Measurements from ENCODE around the gene CELF1.

Gene CELF1

DNA sequence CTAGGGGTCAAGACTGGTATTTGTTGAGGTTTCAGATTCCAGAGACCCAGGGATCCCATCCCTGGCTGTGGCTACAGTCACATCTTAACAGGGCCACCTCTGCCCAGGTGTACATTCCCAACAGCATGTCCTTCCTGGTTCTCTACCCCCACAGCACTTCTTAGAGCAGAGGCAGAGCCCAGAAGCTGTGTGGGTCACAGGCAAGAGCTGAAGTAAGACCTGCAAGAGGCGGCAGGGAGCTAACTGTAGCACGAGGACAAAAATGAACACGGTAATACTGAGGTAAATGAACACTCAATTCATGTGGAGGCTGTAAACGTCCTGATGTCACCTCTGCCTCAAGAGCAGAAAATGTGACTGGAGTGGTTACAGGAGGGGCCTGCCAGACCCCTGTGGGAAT is 82.3 kb downstream of the CELF1 start:
- H3K23ac ChIP-seq (ENCODE audit: low read length in 2 of 2): no peak overlapping the region
- peaks cover 22% of the 10 kb centered on the region for H3K4me1 ChIP-seq (ENCODE audit: control insufficient read depth, insufficient read depth, low read depth, low read length)
- H2BK5ac ChIP-seq (ENCODE audit: low read depth, low read length, poor library complexity, severe bottlenecking): no peak overlapping the region
- H3K14ac ChIP-seq (ENCODE audit: low read length in 2 of 2): no peak overlapping the region
- no peak overlapping the region for H3K4me3 ChIP-seq (ENCODE audit: insufficient read depth in 1 of 2, low read depth in 1 of 2, low read length in 2 of 2)
- no peak overlapping the region for H2BK15ac ChIP-seq (ENCODE audit: low read depth, poor library complexity, severe bottlenecking)
- no peak overlapping the region for H4K91ac ChIP-seq (ENCODE audit: low read length)
- no peak overlapping the region for H2AK5ac ChIP-seq (ENCODE audit: low read length, severe bottlenecking)
- no peak overlapping the region for H3K4me2 ChIP-seq (ENCODE audit: low read length, poor library complexity, severe bottlenecking)
- H3K36me3 ChIP-seq (ENCODE audit: control insufficient read depth in 1 of 2, insufficient read depth in 2 of 2, low read depth in 1 of 2, low read length in 2 of 2): peaks cover 46 to 84% of the 10 kb centered on the region in 2 experiments
- H3K27ac ChIP-seq (ENCODE audit: low read length, poor library complexity, severe bottlenecking): no peak overlapping the region
- H2BK12ac ChIP-seq (ENCODE audit: low read length in 2 of 2): no peak overlapping the region
- H3K79me1 ChIP-seq (replicated peaks; ENCODE audit: low read length, poor library complexity, severe bottlenecking): peaks cover 18% of the 10 kb centered on the region
- DNase-seq: no peak
- H2AFZ ChIP-seq (ENCODE audit: low read depth, low read length): no peak overlapping the region
- no peak overlapping the region for H3K4ac ChIP-seq (ENCODE audit: low read depth in 1 of 2, low read length in 2 of 2)
- no peak overlapping the region for H4K8ac ChIP-seq (ENCODE audit: low read length)
- H3K27me3 ChIP-seq (ENCODE audit: control insufficient read depth in 1 of 2, insufficient read depth in 1 of 2, low read length in 2 of 2): no peaks in the 10 kb centered on the region
- no peak overlapping the region for H3K18ac ChIP-seq (ENCODE audit: low read depth in 1 of 2, low read length in 2 of 2)
- H2BK120ac ChIP-seq (ENCODE audit: low read depth, low read length): no peak overlapping the region
- H3K9me3 ChIP-seq (ENCODE audit: control insufficient read depth, low read length): no peaks in the 10 kb centered on the region
- H3K9ac ChIP-seq (ENCODE audit: low read length): no peak overlapping the region
- 94% methylated on average over 4 of the region's 4 CpGs for WGBS

DNA sequence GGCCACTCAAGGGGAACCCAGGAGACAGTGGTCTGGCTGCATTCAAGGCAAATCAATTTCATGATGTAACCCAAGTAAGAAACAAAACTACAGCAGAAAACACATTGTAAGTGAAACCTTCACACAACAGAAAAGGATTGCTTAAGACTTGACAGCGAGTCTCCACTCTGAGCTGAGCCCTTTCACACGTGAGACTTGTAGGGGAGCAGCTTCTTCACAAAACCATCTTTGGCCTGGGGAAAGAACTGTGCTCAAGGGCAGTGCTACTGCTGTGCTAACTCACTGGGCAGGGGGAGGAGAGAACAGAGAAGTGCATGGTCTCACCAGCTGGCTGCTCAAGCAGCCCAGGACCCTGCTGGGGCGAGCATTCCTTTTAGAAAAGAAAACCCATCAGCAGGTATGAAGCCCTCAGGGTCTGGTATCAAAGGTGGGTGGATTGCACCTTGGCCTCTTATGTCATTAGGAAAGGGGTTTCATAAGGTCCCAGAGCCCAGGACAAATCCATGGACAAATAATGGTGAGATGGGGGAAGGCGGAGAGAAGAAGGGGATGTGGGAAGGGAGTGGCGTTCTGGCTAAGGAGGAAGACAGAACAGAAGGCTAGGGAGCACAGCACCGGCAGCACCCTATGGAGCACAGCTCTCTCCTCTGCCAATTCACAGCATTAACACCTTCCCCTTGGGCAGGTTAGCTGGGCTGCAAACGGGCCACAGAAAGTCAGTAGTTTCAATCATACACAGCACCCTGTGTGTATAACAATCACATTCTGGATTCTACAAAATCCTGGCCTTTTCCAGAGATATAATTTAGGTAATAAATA is 83.4 kb downstream of the CELF1 start:
- Histone ChIP-seq H4K8ac (ENCODE audit: low read length) (no peak overlapping the region), H3K4me2 (ENCODE audit: low read length, poor library complexity, severe bottlenecking) (no peak overlapping the region), H3K79me1 (replicated peaks; ENCODE audit: low read length, poor library complexity, severe bottlenecking) (peaks cover 12% of the 10 kb centered on the region), H3K23ac (ENCODE audit: low read length in 2 of 2) (no peak overlapping the region), H2BK12ac (ENCODE audit: low read length in 2 of 2) (no peak overlapping the region), H2BK5ac (ENCODE audit: low read depth, low read length, poor library complexity, severe bottlenecking) (no peak overlapping the region), H3K27ac (ENCODE audit: low read length, poor library complexity, severe bottlenecking) (peak overlapping the region; percentile 18), H3K9me3 (ENCODE audit: control insufficient read depth, low read length) (no peaks in the 10 kb centered on the region), H3K4me1 (ENCODE audit: control insufficient read depth, insufficient read depth, low read depth, low read length) (peaks cover 26% of the 10 kb centered on the region), H4K91ac (ENCODE audit: low read length) (no peak overlapping the region), H3K4me3 (ENCODE audit: insufficient read depth in 1 of 2, low read depth in 1 of 2, low read length in 2 of 2) (no peak overlapping the region), H3K4ac (ENCODE audit: low read depth in 1 of 2, low read length in 2 of 2) (no peak overlapping the region), H3K36me3 (ENCODE audit: control insufficient read depth in 1 of 2, insufficient read depth in 2 of 2, low read depth in 1 of 2, low read length in 2 of 2) (peaks cover 41 to 73% of the 10 kb centered on the region in 2 experiments), H2AK5ac (ENCODE audit: low read length, severe bottlenecking) (no peak overlapping the region), H2BK15ac (ENCODE audit: low read depth, poor library complexity, severe bottlenecking) (no peak overlapping the region), H3K18ac (ENCODE audit: low read depth in 1 of 2, low read length in 2 of 2) (no peak overlapping the region), H2AFZ (ENCODE audit: low read depth, low read length) (no peak overlapping the region), H2BK120ac (ENCODE audit: low read depth, low read length) (no peak overlapping the region), H3K14ac (ENCODE audit: low read length in 2 of 2) (no peak overlapping the region), H3K27me3 (ENCODE audit: control insufficient read depth in 1 of 2, insufficient read depth in 1 of 2, low read length in 2 of 2) (no peaks in the 10 kb centered on the region), H3K9ac (ENCODE audit: low read length) (no peak overlapping the region)
- WGBS: 95% methylated on average over 7 of the region's 7 CpGs
- DNase-seq: no peak

DNA sequence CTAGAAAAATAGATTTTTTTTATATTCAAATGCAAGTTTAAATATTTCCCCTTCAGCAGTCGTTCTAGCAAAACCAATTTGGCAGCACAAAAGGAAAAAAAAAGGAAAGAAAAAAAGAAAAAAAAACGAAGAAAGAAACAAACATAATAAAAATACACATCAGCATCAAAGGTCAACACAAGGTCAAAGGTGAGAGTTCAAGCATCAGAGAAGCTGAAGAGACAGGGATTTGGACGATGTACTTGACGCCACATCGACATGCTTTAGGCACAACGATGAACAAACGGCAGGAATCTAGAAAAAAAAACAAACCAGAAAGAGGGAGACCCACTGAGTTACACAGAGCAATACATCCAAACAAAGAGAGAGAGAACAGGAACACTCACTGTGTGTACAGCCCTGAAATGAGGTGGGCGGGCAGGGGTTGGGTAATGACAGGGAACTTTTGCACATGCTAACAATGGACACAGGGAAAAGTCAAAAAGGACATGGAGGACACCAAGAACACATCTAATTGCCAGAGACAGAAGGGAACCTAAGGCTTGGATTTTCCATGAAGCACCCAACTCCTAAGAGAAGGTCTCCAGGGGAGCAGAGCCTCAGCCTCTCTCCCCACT is 84.2 kb downstream of the CELF1 start:
- peaks cover 32% of the 10 kb centered on the region for H3K4me1 ChIP-seq (ENCODE audit: control insufficient read depth, insufficient read depth, low read depth, low read length)
- no peaks in the 10 kb centered on the region for H3K9me3 ChIP-seq (ENCODE audit: control insufficient read depth, low read length)
- H3K4ac ChIP-seq (ENCODE audit: low read depth in 1 of 2, low read length in 2 of 2): no peak overlapping the region
- 83% methylated on average over 6 of the region's 8 CpGs for WGBS
- peak overlapping the region; percentile 18 for H3K27ac ChIP-seq (ENCODE audit: low read length, poor library complexity, severe bottlenecking)
- no peak overlapping the region for H3K9ac ChIP-seq (ENCODE audit: low read length)
- no peak overlapping the region for H2BK15ac ChIP-seq (ENCODE audit: low read depth, poor library complexity, severe bottlenecking)
- H3K36me3 ChIP-seq (ENCODE audit: control insufficient read depth in 1 of 2, insufficient read depth in 2 of 2, low read depth in 1 of 2, low read length in 2 of 2): peaks cover 45 to 70% of the 10 kb centered on the region in 2 experiments
- no peaks in the 10 kb centered on the region for H3K27me3 ChIP-seq (ENCODE audit: control insufficient read depth in 1 of 2, insufficient read depth in 1 of 2, low read length in 2 of 2)
- no peak overlapping the region for H4K8ac ChIP-seq (ENCODE audit: low read length)
- no peak overlapping the region for H2BK12ac ChIP-seq (ENCODE audit: low read length in 2 of 2)
- DNase-seq: no peak
- H2BK5ac ChIP-seq (ENCODE audit: low read depth, low read length, poor library complexity, severe bottlenecking): no peak overlapping the region
- H2AFZ ChIP-seq (ENCODE audit: low read depth, low read length): no peak overlapping the region
- no peak overlapping the region for H2BK120ac ChIP-seq (ENCODE audit: low read depth, low read length)
- no peak overlapping the region for H3K18ac ChIP-seq (ENCODE audit: low read depth in 1 of 2, low read length in 2 of 2)
- H3K23ac ChIP-seq (ENCODE audit: low read length in 2 of 2): no peak overlapping the region
- no peak overlapping the region for H3K4me3 ChIP-seq (ENCODE audit: insufficient read depth in 1 of 2, low read depth in 1 of 2, low read length in 2 of 2)
- no peak overlapping the region for H3K14ac ChIP-seq (ENCODE audit: low read length in 2 of 2)
- no peak overlapping the region for H3K4me2 ChIP-seq (ENCODE audit: low read length, poor library complexity, severe bottlenecking)
- no peak overlapping the region for H4K91ac ChIP-seq (ENCODE audit: low read length)
- H3K79me1 ChIP-seq (replicated peaks; ENCODE audit: low read length, poor library complexity, severe bottlenecking): peaks cover 12% of the 10 kb centered on the region
- no peak overlapping the region for H2AK5ac ChIP-seq (ENCODE audit: low read length, severe bottlenecking)

DNA sequence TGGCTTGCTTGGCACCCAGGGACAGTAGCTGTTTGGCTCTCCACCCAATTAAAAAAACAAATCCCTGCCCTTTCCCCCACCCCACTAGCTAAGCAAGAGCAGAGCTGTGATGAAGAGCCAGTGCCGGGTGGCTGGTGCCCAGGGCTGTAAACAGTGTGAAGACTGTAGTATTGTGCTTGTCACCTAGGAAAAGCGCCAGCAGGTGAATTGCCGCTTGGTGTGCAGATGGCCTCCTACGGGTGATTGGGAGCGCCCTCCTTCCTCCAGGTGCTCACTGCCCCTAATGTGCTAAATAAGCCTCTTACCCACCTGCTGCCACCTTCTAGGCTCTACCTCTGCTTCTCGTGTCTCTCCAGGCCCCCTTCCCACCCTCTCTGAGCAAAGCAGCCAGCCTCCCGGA is 85.6 kb downstream of the CELF1 start:
- DNase-seq: no peak

More for the DNA sequence above, 85.6 kb downstream of the CELF1 start:
- H2AFZ ChIP-seq (ENCODE audit: low read depth, low read length): no peak overlapping the region
- H3K36me3 ChIP-seq (ENCODE audit: control insufficient read depth in 1 of 2, insufficient read depth in 2 of 2, low read depth in 1 of 2, low read length in 2 of 2): peaks cover 45 to 62% of the 10 kb centered on the region in 2 experiments
- H3K18ac ChIP-seq (ENCODE audit: low read depth in 1 of 2, low read length in 2 of 2): no peak overlapping the region
- no peak overlapping the region for H2BK15ac ChIP-seq (ENCODE audit: low read depth, poor library complexity, severe bottlenecking)
- H3K23ac ChIP-seq (ENCODE audit: low read length in 2 of 2): peak overlapping the region in 1 of 2 experiments; percentile 89
- peaks cover 32% of the 10 kb centered on the region for H3K4me1 ChIP-seq (ENCODE audit: control insufficient read depth, insufficient read depth, low read depth, low read length)
- WGBS: 91% methylated on average over 7 of the region's 7 CpGs
- no peak overlapping the region for H2BK12ac ChIP-seq (ENCODE audit: low read length in 2 of 2)
- H3K9ac ChIP-seq (ENCODE audit: low read length): peak overlapping the region; percentile 81
- no peak overlapping the region for H4K91ac ChIP-seq (ENCODE audit: low read length)
- no peak overlapping the region for H3K14ac ChIP-seq (ENCODE audit: low read length in 2 of 2)
- H2BK5ac ChIP-seq (ENCODE audit: low read depth, low read length, poor library complexity, severe bottlenecking): no peak overlapping the region
- no peak overlapping the region for H3K4ac ChIP-seq (ENCODE audit: low read depth in 1 of 2, low read length in 2 of 2)
- H2BK120ac ChIP-seq (ENCODE audit: low read depth, low read length): no peak overlapping the region
- H4K8ac ChIP-seq (ENCODE audit: low read length): no peak overlapping the region
- no peak overlapping the region for H3K4me2 ChIP-seq (ENCODE audit: low read length, poor library complexity, severe bottlenecking)
- H3K4me3 ChIP-seq (ENCODE audit: insufficient read depth in 1 of 2, low read depth in 1 of 2, low read length in 2 of 2): peak overlapping the region in 1 of 2 experiments; percentile 61
- no peaks in the 10 kb centered on the region for H3K9me3 ChIP-seq (ENCODE audit: control insufficient read depth, low read length)
- peaks cover 17% of the 10 kb centered on the region for H3K79me1 ChIP-seq (replicated peaks; ENCODE audit: low read length, poor library complexity, severe bottlenecking)
- H3K27ac ChIP-seq (ENCODE audit: low read length, poor library complexity, severe bottlenecking): peak overlapping the region; percentile 72
- H2AK5ac ChIP-seq (ENCODE audit: low read length, severe bottlenecking): peak overlapping the region; percentile 61
- no peaks in the 10 kb centered on the region for H3K27me3 ChIP-seq (ENCODE audit: control insufficient read depth in 1 of 2, insufficient read depth in 1 of 2, low read length in 2 of 2)

Measured in mesenchymal stem cell (in vitro differentiated cells and primary cell).